ENCODE results near the gene SPAG17. TPM values are rescaled to one million over a fixed set of nuclear protein-coding genes. Genes with fewer than 3 reads are reported as not detected.

SPAG17 gene
- total and polyA plus RNA-seq, 4 experiments from 2014 or later: not detected

GRCh38 chr1:117905019-117905418 lies 280.0 kb downstream of the SPAG17 start:
- Mint-ChIP-seq H3K4me1 (no peaks in the 10 kb centered on the region), H3K27ac (peak overlapping the region in 2 of 7 donors; percentile 65 to 85), H3K27me3 (no peaks in the 10 kb centered on the region), H3K9me3 (no peaks in the 10 kb centered on the region), H3K4me3 (no peak overlapping the region), H3K36me3 (peaks cover 58 to 63% of the 10 kb centered on the region in 2 donors)
- ChIA-PET CTCF (ENCODE audit: partially characterized antibody) (interaction anchor here (0.6 to 1.4 kb wide), 2 partner anchors 9 to 416 kb away, joined by 3 to 6 read pairs; no protein-coding TSS in a partner anchor), POLR2A (ENCODE audit: partially characterized antibody) (no interaction called here)
- H3K4me1 ChIP-seq (ENCODE audit: insufficient read depth, low read length): no peaks in the 10 kb centered on the region
- no peaks in the 10 kb centered on the region for H3K27me3 ChIP-seq (ENCODE audit: insufficient read depth, low read length)
- no peaks in the 10 kb centered on the region for H3K9me3 ChIP-seq (ENCODE audit: control insufficient read depth in 1 of 2, low read length in 2 of 2)
- H3K4me3 ChIP-seq (ENCODE audit: low read length in 2 of 2): no peak overlapping the region
- no peak for DNase-seq
- no peak overlapping the region for H3K27ac ChIP-seq (ENCODE audit: low read depth, low read length)
- intact Hi-C loops (cut with micrococcal nuclease): no loop called here
- peaks cover 20% of the 10 kb centered on the region for H3K36me3 ChIP-seq (ENCODE audit: insufficient read depth, low read length)

- no peaks in the 10 kb centered on the region for H3K27me3 Mint-ChIP-seq
- H3K27ac ChIP-seq (ENCODE audit: low read depth, low read length): no peak overlapping the region
- no peaks in the 10 kb centered on the region for H3K9me3 Mint-ChIP-seq
- peak overlapping the region in 1 of 7 donors; percentile 85 for H3K27ac Mint-ChIP-seq
- H3K36me3 ChIP-seq (ENCODE audit: insufficient read depth, low read length): peaks cover 20% of the 10 kb centered on the region
- no peak for DNase-seq
- H3K9me3 ChIP-seq (ENCODE audit: control insufficient read depth in 1 of 2, low read length in 2 of 2): no peaks in the 10 kb centered on the region
- POLR2A ChIA-PET (ENCODE audit: partially characterized antibody): no interaction called here
- H3K4me1 ChIP-seq (ENCODE audit: insufficient read depth, low read length): no peaks in the 10 kb centered on the region
- H3K4me3 ChIP-seq (ENCODE audit: low read length in 2 of 2): no peak overlapping the region
- H3K4me3 Mint-ChIP-seq: no peak overlapping the region
- CTCF ChIA-PET (ENCODE audit: partially characterized antibody): no interaction called here
- H3K36me3 Mint-ChIP-seq: peaks cover 58 to 61% of the 10 kb centered on the region in 2 donors
- no peaks in the 10 kb centered on the region for H3K4me1 Mint-ChIP-seq
- no peaks in the 10 kb centered on the region for H3K27me3 ChIP-seq (ENCODE audit: insufficient read depth, low read length)
- intact Hi-C loops (cut with micrococcal nuclease): no loop called here
These were observed 280.5 kb downstream of the SPAG17 start for GRCh38 chr1:117904485-117904884.
